ENCODE measurements around the gene VCL.

- TF ChIP-seq CEBPB (IDR thresholded peaks at IDR 0.05) (no peak), EP300 (IDR thresholded peaks at IDR 0.05; ENCODE audit: borderline replicate concordance) (no peak)
These were observed 42.2 kb upstream of the VCL start for GRCh38 chr10:73955719-73956118.
